Liver (tissue), 9 donors: ENCODE results near the gene MRTFB. TPM values are rescaled to one million over a fixed set of nuclear protein-coding genes. Genes with fewer than 3 reads are reported as not detected.

ENCODE experiments used
- DNase-seq: peaks from one replicate; pipeline ENCODE4 v3.0.0-alpha.2; 2017; ENCODE audit warnings: low spot score
- H3K27ac ChIP-seq, 2 donors: one replicate each; pipeline ENCODE4 v1.7.0; 2013; ENCODE audit warnings: inconsistent platforms in 2 of 2, low read length in 2 of 2, control low read depth in 1 of 2, low read depth in 1 of 2, mild to moderate bottlenecking in 1 of 2
- H3K27me3 ChIP-seq, 4 donors: one replicate each; pipeline versions ENCODE4 v1.6.1 to v1.7.0; 2013; ENCODE audit warnings: low read length in 3 of 4, inconsistent platforms in 1 of 4, mild to moderate bottlenecking in 1 of 4, moderate library complexity in 1 of 4; ENCODE audit not compliant: control insufficient read depth in 4 of 4, insufficient read depth in 4 of 4
- H3K36me3 ChIP-seq, 4 donors: one replicate each; pipeline versions ENCODE4 v1.6.1 to v1.7.0; 2013; ENCODE audit warnings: low read length in 3 of 4, mild to moderate bottlenecking in 3 of 4, low read depth in 1 of 4, moderate library complexity in 1 of 4; ENCODE audit not compliant: control insufficient read depth in 4 of 4, insufficient read depth in 3 of 4
- H3K4me1 ChIP-seq, 4 donors: one replicate each; pipeline versions ENCODE4 v1.6.1 to v1.7.0; 2013; ENCODE audit warnings: low read length in 3 of 4, mild to moderate bottlenecking in 3 of 4, moderate library complexity in 1 of 4; ENCODE audit not compliant: control insufficient read depth in 4 of 4, insufficient read depth in 4 of 4
- H3K4me3 ChIP-seq, 3 donors: one replicate each; pipeline versions ENCODE4 v1.6.1 to v1.7.0; 2013; ENCODE audit warnings: low read length in 3 of 3, control low read depth in 1 of 3, low read depth in 1 of 3, mild to moderate bottlenecking in 1 of 3
- H3K9ac ChIP-seq, 2 donors: one replicate each; pipeline ENCODE4 v1.7.0; 2013; ENCODE audit warnings: low read length in 2 of 2, mild to moderate bottlenecking in 2 of 2, moderate library complexity in 2 of 2, control low read depth in 1 of 2, low read depth in 1 of 2
- H3K9me3 ChIP-seq, 4 donors: one replicate each; pipeline versions ENCODE4 v1.6.1 to v1.7.0; 2013; ENCODE audit warnings: low read length in 3 of 4; ENCODE audit not compliant: control insufficient read depth in 4 of 4
- EGR1 ChIP-seq, 2 donors: IDR thresholded peaks; 2 replicates each; pipeline ENCODE4 v1.6.1; 2016 to 2018; ENCODE audit warnings: antibody characterized with exemption in 2 of 2, low read depth in 2 of 2
- FOXA1 ChIP-seq: IDR thresholded peaks from 2 replicates; pipeline ENCODE4 v1.6.1; 2016; ENCODE audit warnings: antibody characterized with exemption
- FOXA2 ChIP-seq: IDR thresholded peaks from 2 replicates; pipeline ENCODE4 v1.6.1; 2016; ENCODE audit warnings: antibody characterized with exemption
- GABPA ChIP-seq, 2 donors: IDR thresholded peaks in 1 of 2; conservative IDR thresholded peaks in 1 of 2; 2 replicates each; pipeline ENCODE4 v1.6.1; 2016; ENCODE audit warnings: antibody characterized with exemption in 2 of 2, mild to moderate bottlenecking in 1 of 2, moderate library complexity in 1 of 2
- HNF4A ChIP-seq, 2 donors: conservative IDR thresholded peaks; 2 replicates each; pipeline ENCODE4 v1.6.1; 2016; ENCODE audit warnings: antibody characterized with exemption in 2 of 2, mild to moderate bottlenecking in 2 of 2
- HNF4G ChIP-seq: IDR thresholded peaks from 2 replicates; pipeline ENCODE4 v1.6.1; 2016; ENCODE audit warnings: antibody characterized with exemption
- JUND ChIP-seq, 2 donors: IDR thresholded peaks; 2 replicates each; pipeline ENCODE4 v1.6.1; 2016; ENCODE audit warnings: antibody characterized with exemption in 2 of 2
- NR2F2 ChIP-seq: IDR thresholded peaks from 2 replicates; pipeline ENCODE4 v1.6.1; 2016; ENCODE audit warnings: antibody characterized with exemption
- RAD21 ChIP-seq, 2 donors: IDR thresholded peaks; 2 replicates each; pipeline ENCODE4 v1.6.1; 2016; ENCODE audit warnings: antibody characterized with exemption in 2 of 2, mild to moderate bottlenecking in 2 of 2
- RXRA ChIP-seq, 2 donors: IDR thresholded peaks; 2 replicates each; pipeline ENCODE4 v1.6.1; 2017 to 2018; ENCODE audit warnings: antibody characterized with exemption in 2 of 2, mild to moderate bottlenecking in 1 of 2
- SP1 ChIP-seq: IDR thresholded peaks from 2 replicates; pipeline ENCODE4 v1.6.1; 2018; ENCODE audit warnings: antibody characterized with exemption, mild to moderate bottlenecking
- TAF1 ChIP-seq: conservative IDR thresholded peaks from 2 replicates; pipeline ENCODE4 v1.6.1; 2016; ENCODE audit warnings: antibody characterized with exemption, mild to moderate bottlenecking
- YY1 ChIP-seq: IDR thresholded peaks from 2 replicates; pipeline ENCODE4 v1.6.1; 2016; ENCODE audit warnings: antibody characterized with exemption, mild to moderate bottlenecking
- WGBS: extraction: QIAGEN DNeasy Blood & Tissue Kit; methylation state at CpG from one replicate; pipeline ENCODE4 v1.1.7; 2013; 5-methylcytosine and 5-hydroxymethylcytosine counted together
- polyA plus RNA-seq, 2 donors: library from polyadenylated mRNA; stranded (reverse) in 1 of 2; unstranded in 1 of 2; fragments of 200-250 nt in 1 of 2; fragments of >200 nt in 1 of 2; fragmentation: Nextera tagmentation in 1 of 2; extraction: Ambion mirVana in 1 of 2; gene quantifications; one replicate each; pipeline versions ENCODE4 v1.2.1 to v1.2.3, GENCODE V29; 2013 to 2015
- total RNA-seq, 2 donors: library from RNA; depleted of rRNA; stranded (reverse); fragments of >200 nt; gene quantifications; one replicate each; pipeline ENCODE4 v1.2.3, GENCODE V29; 2014
- TF ChIP-seq, protein P1 (sequence below): IDR thresholded peaks from 2 replicates; pipeline ENCODE4 v1.6.1; 2016; ENCODE audit warnings: antibody characterized with exemption
- TF ChIP-seq, protein P2 (sequence below): fragments of 150-350 bp; IDR thresholded peaks from 2 replicates; pipeline ENCODE4 v1.5.1; 2017; ENCODE audit warnings: improper control_type of control experiment, low read depth, low read length; ENCODE audit not compliant: missing input control
- TF ChIP-seq, protein P3 (sequence below): IDR thresholded peaks from 2 replicates; pipeline ENCODE4 v1.6.1; 2016; ENCODE audit warnings: antibody characterized with exemption, mild to moderate bottlenecking
- TF ChIP-seq, protein P4 (sequence below): IDR thresholded peaks from 2 replicates; pipeline ENCODE4 v1.6.1; 2016; ENCODE audit warnings: antibody characterized with exemption
- TF ChIP-seq, protein P5 (sequence below): IDR thresholded peaks from 2 replicates; pipeline ENCODE4 v1.6.1; 2016; ENCODE audit warnings: antibody characterized with exemption
- donor health status: healthy.
- donor health status: healthy.
- donor health status: healthy.
- donor health status: healthy.
- donor health status: healthy.

The MRTFB gene
- total and polyA plus RNA-seq, 4 donors, result 4.1 to 14.2 (median 5.8) TPM

DNA sequence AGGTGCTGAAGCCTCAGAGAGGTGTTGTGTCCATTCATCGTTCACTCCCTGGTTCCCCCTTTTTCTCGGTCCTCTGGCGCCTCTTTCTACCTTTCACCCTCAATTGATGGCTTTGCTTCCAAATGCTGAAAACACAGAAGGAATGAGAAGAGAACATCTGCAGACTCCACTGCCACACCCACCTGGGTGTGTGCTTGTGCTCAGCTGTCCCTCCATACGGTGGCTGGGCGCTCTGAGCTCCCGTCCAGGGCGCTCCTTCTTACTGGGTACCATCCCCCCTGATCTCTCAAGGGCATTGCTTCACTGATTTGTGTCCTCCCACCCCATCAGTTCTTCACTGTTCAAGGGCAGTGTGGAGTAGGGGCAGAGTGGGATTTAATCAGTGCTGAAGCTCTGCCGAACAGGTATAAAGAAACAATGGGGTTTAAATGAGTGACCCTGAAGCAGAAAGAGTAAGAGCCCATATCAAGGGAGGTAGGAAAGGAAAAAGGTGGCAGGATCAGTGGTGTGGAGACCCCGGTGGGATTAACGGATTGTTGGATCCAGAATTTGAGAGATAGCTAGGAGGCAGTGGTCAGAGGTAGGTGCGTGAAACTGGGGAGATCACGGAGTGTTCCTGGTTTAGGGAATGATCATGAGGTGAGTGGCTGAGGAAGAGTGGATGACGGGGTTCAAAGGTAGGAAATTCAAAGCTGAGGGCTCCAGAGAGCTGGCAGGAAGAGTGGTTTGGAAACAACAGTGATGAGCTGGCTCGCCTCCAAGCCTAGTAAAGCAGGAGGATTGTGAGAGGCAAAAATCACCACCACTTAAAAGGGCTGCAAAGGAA is 40.8 kb downstream of the MRTFB start:
- H3K27ac ChIP-seq, result peak overlapping the region; percentile 89 to 94
- H3K36me3 ChIP-seq, result peaks cover 0 to 1% (median 0%) of the 10 kb centered on the region in 4 donors
- H3K4me1 ChIP-seq, result peaks cover 12 to 30% (median 13%) of the 10 kb centered on the region in 4 donors
- peak; percentile 34 for TF ChIP-seq HNF4G
- no peak for TF ChIP-seq GABPA (IDR thresholded peaks at IDR 0.05 in 1 of 2, conservative IDR thresholded peaks at IDR 0.05 in 1 of 2)
- TF ChIP-seq RAD21 (IDR thresholded peaks at IDR 0.05), result peak; percentile 41 to 51
- TF ChIP-seq, protein P1, sequence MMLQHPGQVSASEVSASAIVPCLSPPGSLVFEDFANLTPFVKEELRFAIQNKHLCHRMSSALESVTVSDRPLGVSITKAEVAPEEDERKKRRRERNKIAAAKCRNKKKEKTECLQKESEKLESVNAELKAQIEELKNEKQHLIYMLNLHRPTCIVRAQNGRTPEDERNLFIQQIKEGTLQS, result no peak
- no peak for TF ChIP-seq FOXA1
- no peak for TF ChIP-seq EGR1 (IDR thresholded peaks at IDR 0.05; ENCODE audit: low read depth in 2 of 2)
- TF ChIP-seq HNF4A (conservative IDR thresholded peaks at IDR 0.05), result peak; percentile 77 to 88
- TF ChIP-seq, protein P2, sequence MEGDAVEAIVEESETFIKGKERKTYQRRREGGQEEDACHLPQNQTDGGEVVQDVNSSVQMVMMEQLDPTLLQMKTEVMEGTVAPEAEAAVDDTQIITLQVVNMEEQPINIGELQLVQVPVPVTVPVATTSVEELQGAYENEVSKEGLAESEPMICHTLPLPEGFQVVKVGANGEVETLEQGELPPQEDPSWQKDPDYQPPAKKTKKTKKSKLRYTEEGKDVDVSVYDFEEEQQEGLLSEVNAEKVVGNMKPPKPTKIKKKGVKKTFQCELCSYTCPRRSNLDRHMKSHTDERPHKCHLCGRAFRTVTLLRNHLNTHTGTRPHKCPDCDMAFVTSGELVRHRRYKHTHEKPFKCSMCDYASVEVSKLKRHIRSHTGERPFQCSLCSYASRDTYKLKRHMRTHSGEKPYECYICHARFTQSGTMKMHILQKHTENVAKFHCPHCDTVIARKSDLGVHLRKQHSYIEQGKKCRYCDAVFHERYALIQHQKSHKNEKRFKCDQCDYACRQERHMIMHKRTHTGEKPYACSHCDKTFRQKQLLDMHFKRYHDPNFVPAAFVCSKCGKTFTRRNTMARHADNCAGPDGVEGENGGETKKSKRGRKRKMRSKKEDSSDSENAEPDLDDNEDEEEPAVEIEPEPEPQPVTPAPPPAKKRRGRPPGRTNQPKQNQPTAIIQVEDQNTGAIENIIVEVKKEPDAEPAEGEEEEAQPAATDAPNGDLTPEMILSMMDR, result no peak
- TF ChIP-seq TAF1, result no peak
- TF ChIP-seq SP1, result peak; percentile 74
- TF ChIP-seq, protein P3, sequence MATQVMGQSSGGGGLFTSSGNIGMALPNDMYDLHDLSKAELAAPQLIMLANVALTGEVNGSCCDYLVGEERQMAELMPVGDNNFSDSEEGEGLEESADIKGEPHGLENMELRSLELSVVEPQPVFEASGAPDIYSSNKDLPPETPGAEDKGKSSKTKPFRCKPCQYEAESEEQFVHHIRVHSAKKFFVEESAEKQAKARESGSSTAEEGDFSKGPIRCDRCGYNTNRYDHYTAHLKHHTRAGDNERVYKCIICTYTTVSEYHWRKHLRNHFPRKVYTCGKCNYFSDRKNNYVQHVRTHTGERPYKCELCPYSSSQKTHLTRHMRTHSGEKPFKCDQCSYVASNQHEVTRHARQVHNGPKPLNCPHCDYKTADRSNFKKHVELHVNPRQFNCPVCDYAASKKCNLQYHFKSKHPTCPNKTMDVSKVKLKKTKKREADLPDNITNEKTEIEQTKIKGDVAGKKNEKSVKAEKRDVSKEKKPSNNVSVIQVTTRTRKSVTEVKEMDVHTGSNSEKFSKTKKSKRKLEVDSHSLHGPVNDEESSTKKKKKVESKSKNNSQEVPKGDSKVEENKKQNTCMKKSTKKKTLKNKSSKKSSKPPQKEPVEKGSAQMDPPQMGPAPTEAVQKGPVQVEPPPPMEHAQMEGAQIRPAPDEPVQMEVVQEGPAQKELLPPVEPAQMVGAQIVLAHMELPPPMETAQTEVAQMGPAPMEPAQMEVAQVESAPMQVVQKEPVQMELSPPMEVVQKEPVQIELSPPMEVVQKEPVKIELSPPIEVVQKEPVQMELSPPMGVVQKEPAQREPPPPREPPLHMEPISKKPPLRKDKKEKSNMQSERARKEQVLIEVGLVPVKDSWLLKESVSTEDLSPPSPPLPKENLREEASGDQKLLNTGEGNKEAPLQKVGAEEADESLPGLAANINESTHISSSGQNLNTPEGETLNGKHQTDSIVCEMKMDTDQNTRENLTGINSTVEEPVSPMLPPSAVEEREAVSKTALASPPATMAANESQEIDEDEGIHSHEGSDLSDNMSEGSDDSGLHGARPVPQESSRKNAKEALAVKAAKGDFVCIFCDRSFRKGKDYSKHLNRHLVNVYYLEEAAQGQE, result peak; percentile 78
- peak in 1 of 2 donors; percentile 53 for TF ChIP-seq JUND (IDR thresholded peaks at IDR 0.05)
- TF ChIP-seq, protein P4, sequence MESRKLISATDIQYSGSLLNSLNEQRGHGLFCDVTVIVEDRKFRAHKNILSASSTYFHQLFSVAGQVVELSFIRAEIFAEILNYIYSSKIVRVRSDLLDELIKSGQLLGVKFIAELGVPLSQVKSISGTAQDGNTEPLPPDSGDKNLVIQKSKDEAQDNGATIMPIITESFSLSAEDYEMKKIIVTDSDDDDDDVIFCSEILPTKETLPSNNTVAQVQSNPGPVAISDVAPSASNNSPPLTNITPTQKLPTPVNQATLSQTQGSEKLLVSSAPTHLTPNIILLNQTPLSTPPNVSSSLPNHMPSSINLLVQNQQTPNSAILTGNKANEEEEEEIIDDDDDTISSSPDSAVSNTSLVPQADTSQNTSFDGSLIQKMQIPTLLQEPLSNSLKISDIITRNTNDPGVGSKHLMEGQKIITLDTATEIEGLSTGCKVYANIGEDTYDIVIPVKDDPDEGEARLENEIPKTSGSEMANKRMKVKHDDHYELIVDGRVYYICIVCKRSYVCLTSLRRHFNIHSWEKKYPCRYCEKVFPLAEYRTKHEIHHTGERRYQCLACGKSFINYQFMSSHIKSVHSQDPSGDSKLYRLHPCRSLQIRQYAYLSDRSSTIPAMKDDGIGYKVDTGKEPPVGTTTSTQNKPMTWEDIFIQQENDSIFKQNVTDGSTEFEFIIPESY, result peak; percentile 54
- TF ChIP-seq RXRA (IDR thresholded peaks at IDR 0.05), result peak; percentile 31 to 73
- TF ChIP-seq NR2F2, result no peak
- TF ChIP-seq YY1, result peak; percentile 50
- TF ChIP-seq, protein P5, sequence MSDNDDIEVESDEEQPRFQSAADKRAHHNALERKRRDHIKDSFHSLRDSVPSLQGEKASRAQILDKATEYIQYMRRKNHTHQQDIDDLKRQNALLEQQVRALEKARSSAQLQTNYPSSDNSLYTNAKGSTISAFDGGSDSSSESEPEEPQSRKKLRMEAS, result peak; percentile 69
- TF ChIP-seq FOXA2, result peak; percentile 38
- H3K27me3 ChIP-seq, result no peaks in the 10 kb centered on the region
- no peaks in the 10 kb centered on the region for H3K9me3 ChIP-seq
- H3K4me3 ChIP-seq, result no peak overlapping the region
- no peak overlapping the region for H3K9ac ChIP-seq
- DNase-seq, result no peak
- 67% methylated on average over 14 of the region's 14 CpGs for WGBS
